ENCODE results near the gene PRSS3. TPM values are rescaled to one million over a fixed set of nuclear protein-coding genes. Genes with fewer than 3 reads are reported as not detected.

PRSS3 gene
- total RNA-seq, 3 donors from 2014 or later: 0.76 to 1.3 (median 0.82) TPM

Other genes starting within 250 kb of the PRSS3 start
- gene UBE2R2, start 21.6 kb downstream of the PRSS3 start, total RNA-seq: 10 to 100 TPM; 25.9 to 31.9 (median 26.6) TPM

Measured in activated T-cell treated with anti-CD3 and anti-CD28 coated beads, Interleukin-2, amount 50 U/mL, for 4 hours (primary cell).